NCI-H2029 treated with DMSO at 0.1 percent for 48 hours (cell line): ENCODE measurements around the gene ZNF117.
"Not testable (repeated sequence)": the region's sequence is repeated elsewhere in the genome, so short reads cannot be mapped to it uniquely, and the experiment has no call there.

ENCODE experiments used
- DNase-seq: peaks from one replicate; lab custom pipeline; 2025; lab: John Stamatoyannopoulos, UW

Gene ZNF117

GRCh38 chr7:64996305-64996704 is 5.5 kb upstream of the ZNF117 start:
- DNase-seq: no peak

DNA sequence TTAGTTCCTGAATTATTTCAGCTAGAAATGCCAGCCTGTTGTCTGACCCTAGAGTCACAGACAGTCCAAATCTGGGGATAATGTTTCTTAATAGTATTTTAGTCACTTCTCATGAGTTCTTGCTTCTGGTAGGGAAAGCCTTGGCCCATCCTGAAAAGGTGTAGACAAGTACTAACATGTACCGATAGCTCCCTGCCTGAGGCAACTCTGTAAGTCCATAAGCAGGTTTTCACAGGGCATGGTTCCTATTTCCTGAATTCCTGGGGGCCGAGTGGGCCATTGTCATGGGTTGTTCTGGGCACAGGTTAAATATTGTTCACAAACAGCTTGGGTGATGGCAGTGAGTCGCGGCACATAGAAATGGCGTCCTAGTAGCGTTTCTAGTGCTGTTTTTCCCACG is 3.1 kb upstream of the ZNF117 start:
- no peak for DNase-seq

DNA sequence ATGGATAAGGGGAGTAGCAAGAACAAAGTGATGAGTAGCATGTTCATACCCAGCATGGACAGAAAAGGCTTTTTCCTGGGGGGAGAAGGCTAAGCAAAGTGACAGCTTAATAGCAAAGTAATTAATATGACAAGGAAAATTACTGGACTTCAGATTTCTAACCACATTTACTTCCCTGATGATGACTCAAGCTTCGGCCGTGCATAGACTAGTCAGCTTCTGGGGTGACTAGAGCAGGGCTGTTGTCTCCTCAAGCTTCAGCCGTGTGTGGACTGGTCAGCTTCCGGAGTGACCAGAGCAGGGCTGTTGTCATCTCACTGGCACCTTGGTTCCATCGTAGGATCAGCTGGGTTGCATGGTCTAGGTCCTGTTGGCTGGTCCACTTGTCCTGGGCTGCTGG is 2.1 kb upstream of the ZNF117 start:
- no peak for DNase-seq

- no peak for DNase-seq
Observed at GRCh38 chr7:64990216-64990615, 620 bp downstream of the ZNF117 start.

GRCh38 chr7:64978497-64979203 is 12.2 kb downstream of the ZNF117 start:
- no peak for DNase-seq

GRCh38 chr7:64965594-64965993 is 25.2 kb downstream of the ZNF117 start:
- no peak for DNase-seq

GRCh38 chr7:64959072-64959747 is 31.6 kb downstream of the ZNF117 start:
- peak; percentile 96 for DNase-seq

- peak; percentile 70 for DNase-seq
Observed at GRCh38 chr7:64951250-64951848, 39.5 kb downstream of the ZNF117 start.

DNA sequence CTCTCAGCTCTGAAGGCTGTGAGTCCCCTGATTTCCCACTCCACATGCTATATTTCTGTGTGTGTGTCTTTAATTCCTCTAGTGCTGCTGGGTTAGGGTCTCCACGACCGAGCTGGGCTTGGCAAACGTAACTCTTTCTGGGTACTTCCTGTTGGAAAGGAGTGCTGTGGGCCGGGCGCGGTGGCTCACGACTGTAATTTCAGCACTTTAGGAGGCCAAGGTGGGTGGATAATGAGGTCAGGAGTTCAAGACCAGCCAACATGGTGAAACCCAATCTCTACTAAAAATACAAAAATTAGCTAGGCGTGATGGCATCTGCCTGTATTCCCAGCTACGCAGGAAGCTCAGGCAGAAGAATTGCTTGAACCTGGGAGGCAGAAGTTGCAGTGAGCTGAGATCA is 40.2 kb downstream of the ZNF117 start:
- not testable (repeated sequence) for DNase-seq

GRCh38 chr7:64948774-64949173 is 42.1 kb downstream of the ZNF117 start:
- DNase-seq: not testable (repeated sequence)

GRCh38 chr7:64947252-64948000 is 43.4 kb downstream of the ZNF117 start:
- no peak for DNase-seq

DNA sequence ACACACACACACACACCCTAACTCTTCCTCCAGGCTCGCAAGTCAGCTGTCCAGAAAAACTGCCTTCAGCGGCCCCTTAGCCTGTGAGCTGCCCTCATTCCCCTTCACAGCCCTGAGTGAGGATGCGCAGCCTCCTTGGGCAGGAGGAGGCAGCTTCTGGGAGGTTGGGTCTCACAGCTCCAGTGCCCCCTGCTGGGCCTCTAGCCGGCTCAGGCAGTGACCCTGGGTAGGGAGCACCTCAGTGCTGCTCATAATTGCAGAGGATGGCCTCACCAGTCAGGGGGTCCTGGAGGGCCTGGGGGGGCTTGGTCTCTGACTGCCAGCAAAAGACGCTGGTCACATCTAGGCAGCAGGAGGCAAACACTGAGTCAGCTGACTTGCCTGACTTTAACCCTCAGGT is 44.1 kb downstream of the ZNF117 start:
- no peak for DNase-seq

DNA sequence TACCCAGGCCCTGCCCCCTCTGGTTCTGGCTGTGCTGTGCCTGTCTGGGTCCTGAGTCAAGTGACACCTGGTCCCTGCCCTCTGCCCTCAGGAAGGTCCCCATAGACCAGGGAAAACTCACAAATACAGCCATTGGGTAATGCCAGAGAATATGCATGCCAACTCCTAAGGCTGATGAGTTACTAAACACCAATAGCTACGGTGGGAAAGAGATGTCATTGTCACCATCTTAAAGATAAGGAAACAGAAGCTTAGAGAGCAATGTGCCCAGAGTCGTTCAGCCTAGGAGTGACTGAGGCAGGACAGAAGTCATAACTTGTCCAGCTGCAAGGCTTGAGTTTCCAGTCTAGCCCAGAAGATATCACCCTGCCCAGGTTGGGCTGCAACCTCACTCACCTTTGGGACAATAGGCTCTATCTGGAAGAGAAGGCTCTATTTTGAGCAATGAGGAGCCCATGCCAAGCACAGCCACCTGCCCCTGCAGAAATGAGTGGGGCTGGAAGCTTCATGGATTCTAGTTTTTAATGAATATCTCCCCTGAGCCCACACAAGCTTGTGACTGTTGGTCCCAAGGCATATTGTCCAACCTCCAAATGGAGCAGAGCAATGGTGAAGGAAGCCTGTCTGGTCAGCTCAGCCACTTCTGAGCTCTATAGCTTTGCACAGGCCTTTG is 45.2 kb downstream of the ZNF117 start:
- no peak for DNase-seq

DNA sequence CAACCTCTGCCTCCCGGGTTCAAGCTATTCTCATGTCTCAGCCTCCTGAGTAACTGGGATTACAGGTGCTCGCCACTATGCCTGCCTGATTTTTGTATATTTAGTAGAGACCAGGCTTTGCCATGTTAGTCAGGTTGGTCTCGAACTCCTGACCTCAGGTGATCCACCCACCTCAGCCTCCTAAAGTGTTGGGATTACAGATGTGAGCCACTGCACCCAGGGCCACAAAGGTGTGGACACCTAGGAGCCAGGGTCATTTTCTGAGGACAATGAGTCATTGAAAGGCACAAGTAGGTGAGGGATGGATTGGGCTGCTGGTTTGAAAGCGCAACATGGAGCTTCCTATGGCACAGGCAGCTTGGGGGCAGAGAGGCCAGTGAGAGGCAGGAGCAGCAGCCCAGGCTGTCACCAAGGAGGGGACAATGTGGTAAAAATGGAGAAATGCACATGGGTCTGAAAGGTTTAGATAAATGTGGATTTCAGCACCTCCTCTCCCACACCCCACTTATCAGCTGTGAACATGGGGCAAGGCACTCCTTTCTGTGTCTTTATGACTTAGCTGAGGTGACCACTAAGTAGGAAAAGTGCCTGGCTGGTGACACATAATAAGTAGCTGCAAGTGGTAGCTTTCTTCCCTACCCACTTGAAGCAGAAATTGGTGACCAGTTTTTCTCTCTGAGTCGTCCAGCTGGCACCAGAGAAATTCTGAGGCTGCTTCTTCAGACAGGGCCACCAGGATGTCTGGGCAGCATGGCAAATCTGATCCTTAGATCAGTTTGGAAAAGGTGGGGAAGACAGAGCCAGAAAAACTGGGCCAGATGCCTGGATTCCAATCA is 46.0 kb downstream of the ZNF117 start:
- DNase-seq: not testable (repeated sequence)

- DNase-seq: not testable (repeated sequence)
Observed at GRCh38 chr7:64940021-64940420, 50.8 kb downstream of the ZNF117 start.

- no peak for DNase-seq
Observed at GRCh38 chr7:64938540-64938939, 52.3 kb downstream of the ZNF117 start.

- DNase-seq: no peak
Observed at GRCh38 chr7:64934478-64934877, 56.4 kb downstream of the ZNF117 start.

GRCh38 chr7:64928252-64929187 is 62.3 kb downstream of the ZNF117 start:
- DNase-seq: not testable (repeated sequence)
